ENCODE results near the gene TEP1.
"Not testable (repeated sequence)": the region's sequence is repeated elsewhere in the genome, so short reads cannot be mapped to it uniquely, and the experiment has no call there.

The TEP1 gene

GRCh38 chr14:20384886-20385285 lies 28.4 kb downstream of the TEP1 start:
- no peak for DNase-seq

GRCh38 chr14:20384321-20384720 lies 29.0 kb downstream of the TEP1 start:
- DNase-seq, result no peak

- no peak for DNase-seq
These were observed 29.7 kb downstream of the TEP1 start for GRCh38 chr14:20383636-20384035.

GRCh38 chr14:20383032-20383431 lies 30.3 kb downstream of the TEP1 start:
- no peak for DNase-seq

- no peak for DNase-seq
These were observed 30.8 kb downstream of the TEP1 start for GRCh38 chr14:20382526-20382925.

- DNase-seq, result no peak
These were observed 32.0 kb downstream of the TEP1 start for GRCh38 chr14:20381341-20381740.

GRCh38 chr14:20380681-20381080 lies 32.6 kb downstream of the TEP1 start:
- no peak for DNase-seq

- DNase-seq, result no peak
These were observed 33.6 kb downstream of the TEP1 start for GRCh38 chr14:20379743-20380142.

- DNase-seq, result no peak
These were observed 36.1 kb downstream of the TEP1 start for GRCh38 chr14:20377171-20377570.

- no peak for DNase-seq
These were observed 37.2 kb downstream of the TEP1 start for GRCh38 chr14:20376071-20376588.

GRCh38 chr14:20375471-20375870 lies 37.8 kb downstream of the TEP1 start:
- no peak for DNase-seq

GRCh38 chr14:20372796-20373195 lies 40.5 kb downstream of the TEP1 start:
- DNase-seq, result no peak

GRCh38 chr14:20365928-20366327 lies 47.4 kb downstream of the TEP1 start:
- no peak for DNase-seq

GRCh38 chr14:20358474-20358873 lies 54.8 kb downstream of the TEP1 start:
- not testable (repeated sequence) for DNase-seq

- DNase-seq, result no peak
These were observed 56.9 kb downstream of the TEP1 start for GRCh38 chr14:20356422-20356821.

- DNase-seq, result no peak
These were observed 62.4 kb downstream of the TEP1 start for GRCh38 chr14:20350860-20351259.

GRCh38 chr14:20350282-20350681 lies 63.0 kb downstream of the TEP1 start:
- no peak for DNase-seq

- DNase-seq, result no peak
These were observed 65.6 kb downstream of the TEP1 start for GRCh38 chr14:20347747-20348146.

GRCh38 chr14:20346713-20347112 lies 66.6 kb downstream of the TEP1 start:
- DNase-seq, result no peak

- DNase-seq, result no peak
These were observed 67.9 kb downstream of the TEP1 start for GRCh38 chr14:20345366-20345765.

- no peak for DNase-seq
These were observed 69.5 kb downstream of the TEP1 start for GRCh38 chr14:20343862-20344220.

GRCh38 chr14:20343092-20343861 lies 70.0 kb downstream of the TEP1 start, which contains the start of gene PARP2:
PARP2 (plus strand) TSS chr14:20343635; CDS start chr14:20343642, 7 bp downstream.
- peak; percentile 96 for DNase-seq

GRCh38 chr14:20341646-20342045 lies 71.7 kb downstream of the TEP1 start:
- DNase-seq, result no peak

- not testable (repeated sequence) for DNase-seq
These were observed 72.3 kb downstream of the TEP1 start for GRCh38 chr14:20341032-20341431.

- no peak for DNase-seq
These were observed 79.3 kb downstream of the TEP1 start for GRCh38 chr14:20334017-20334416.
